DND-41 (cell line): ENCODE measurements around the gene RNASE1.

Experiments used
- EZH2 ChIP-seq: IDR thresholded peaks from 3 replicates; pipeline ENCODE4 v1.6.1; 2012; ENCODE audit warnings: borderline replicate concordance, low read depth, mild to moderate bottlenecking, moderate library complexity, low read length, inconsistent platforms; ENCODE audit not compliant: severe bottlenecking
- TF ChIP-seq, protein P1 (sequence below): IDR thresholded peaks from 2 replicates; pipeline ENCODE4 v1.5.1; 2012; ENCODE audit warnings: borderline replicate concordance, low read length, moderate library complexity, mild to moderate bottlenecking; ENCODE audit not compliant: poor library complexity, severe bottlenecking; ENCODE audit errors: extremely low read depth

GRCh38 chr14:20787025-20787424, 15.6 kb downstream of the RNASE1 start:
- TF ChIP-seq, protein P1, sequence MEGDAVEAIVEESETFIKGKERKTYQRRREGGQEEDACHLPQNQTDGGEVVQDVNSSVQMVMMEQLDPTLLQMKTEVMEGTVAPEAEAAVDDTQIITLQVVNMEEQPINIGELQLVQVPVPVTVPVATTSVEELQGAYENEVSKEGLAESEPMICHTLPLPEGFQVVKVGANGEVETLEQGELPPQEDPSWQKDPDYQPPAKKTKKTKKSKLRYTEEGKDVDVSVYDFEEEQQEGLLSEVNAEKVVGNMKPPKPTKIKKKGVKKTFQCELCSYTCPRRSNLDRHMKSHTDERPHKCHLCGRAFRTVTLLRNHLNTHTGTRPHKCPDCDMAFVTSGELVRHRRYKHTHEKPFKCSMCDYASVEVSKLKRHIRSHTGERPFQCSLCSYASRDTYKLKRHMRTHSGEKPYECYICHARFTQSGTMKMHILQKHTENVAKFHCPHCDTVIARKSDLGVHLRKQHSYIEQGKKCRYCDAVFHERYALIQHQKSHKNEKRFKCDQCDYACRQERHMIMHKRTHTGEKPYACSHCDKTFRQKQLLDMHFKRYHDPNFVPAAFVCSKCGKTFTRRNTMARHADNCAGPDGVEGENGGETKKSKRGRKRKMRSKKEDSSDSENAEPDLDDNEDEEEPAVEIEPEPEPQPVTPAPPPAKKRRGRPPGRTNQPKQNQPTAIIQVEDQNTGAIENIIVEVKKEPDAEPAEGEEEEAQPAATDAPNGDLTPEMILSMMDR: no peak
- no peak for TF ChIP-seq EZH2
